HG03060 (cell line): ENCODE measurements around the gene CEBPG.

Source experiments
- ATAC-seq: cut with Tn5 transposase; IDR thresholded peaks from one replicate; pipeline ENCODE4 v1.9.1; 2021; ENCODE audit warnings: low read depth, moderate number of reproducible peaks; ENCODE audit not compliant: unreplicated experiment

Gene CEBPG

DNA sequence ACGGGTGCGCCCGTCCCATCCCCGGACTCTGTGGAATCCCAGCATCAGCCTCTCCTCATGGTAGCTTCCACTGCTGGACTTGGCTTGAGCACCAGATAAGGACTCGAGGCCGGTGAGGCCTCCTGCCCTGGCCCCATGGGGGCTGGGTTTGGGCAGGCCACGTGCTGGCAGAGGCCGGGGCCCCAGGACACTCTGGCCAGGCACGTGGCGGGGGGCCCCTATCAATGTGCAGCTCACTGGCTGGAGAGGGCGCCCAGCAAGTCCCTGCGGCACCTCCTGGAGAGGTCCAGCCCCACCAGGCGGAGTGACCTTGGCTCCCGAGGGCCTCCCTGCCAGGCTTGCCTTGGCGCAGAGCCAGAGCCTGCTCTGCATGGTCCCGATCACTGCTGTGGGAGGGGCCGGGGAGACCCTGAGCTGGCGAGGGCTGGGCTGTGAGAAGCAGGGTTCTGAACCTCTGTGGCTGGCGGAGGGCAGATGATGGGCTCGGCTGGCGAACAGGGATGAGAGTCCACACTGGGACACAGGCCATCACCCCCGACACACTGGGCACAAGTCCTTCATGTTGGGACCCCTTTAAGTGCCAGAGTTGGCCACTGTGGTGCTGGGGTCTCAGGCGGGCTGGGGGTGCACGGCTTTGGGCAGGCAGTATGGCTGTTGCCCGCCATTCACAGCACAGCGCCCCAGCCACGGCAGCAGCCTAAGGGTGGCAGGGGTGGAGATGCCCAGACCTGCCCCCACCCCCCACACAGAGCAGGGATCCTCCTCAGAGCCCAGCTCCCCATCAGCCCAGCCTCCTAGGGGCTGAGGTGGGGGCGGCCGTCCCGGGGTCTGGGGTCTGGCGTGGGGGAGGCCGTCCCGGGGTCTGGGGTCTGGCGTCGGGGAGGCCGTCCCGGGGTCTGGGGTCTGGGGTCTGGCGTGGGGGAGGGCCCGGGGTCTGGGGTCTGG, 19.1 kb downstream of the CEBPG start:
- ATAC-seq = no peak

DNA sequence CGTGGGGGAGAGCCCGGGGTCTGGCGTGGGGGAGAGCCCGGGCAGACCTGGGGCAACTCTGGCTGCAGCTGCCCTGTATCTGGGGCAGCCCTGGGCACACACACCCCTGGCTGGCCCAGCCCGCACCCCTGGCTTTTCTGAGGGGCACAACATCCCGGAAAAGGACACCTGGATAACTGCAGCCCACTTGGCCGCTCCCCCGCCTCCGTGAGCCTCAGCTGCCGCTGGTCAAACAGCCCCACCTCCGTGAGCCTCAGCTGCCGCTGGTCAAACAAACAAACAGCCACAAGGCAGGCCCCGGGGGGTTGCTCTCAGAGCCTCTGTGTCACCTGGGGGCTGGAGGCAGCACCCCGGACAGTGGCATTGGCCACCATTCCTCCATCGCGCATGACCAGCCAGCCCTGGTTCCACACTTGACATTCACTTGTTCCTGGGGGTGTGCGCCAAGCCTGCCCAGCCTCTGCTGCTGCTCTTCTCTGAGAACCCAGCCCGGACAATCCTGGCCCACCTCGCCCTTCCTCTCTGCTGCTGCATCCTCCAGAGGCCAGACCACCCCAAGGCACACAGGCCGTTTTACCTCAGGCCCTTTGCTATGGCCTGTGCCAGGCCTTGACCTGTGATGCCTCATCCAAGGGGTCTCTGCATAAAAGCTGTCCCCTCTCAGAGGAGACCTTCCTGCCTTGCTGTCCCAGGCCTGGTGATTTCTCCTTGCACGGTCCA, 19.9 kb downstream of the CEBPG start:
- no peak for ATAC-seq

DNA sequence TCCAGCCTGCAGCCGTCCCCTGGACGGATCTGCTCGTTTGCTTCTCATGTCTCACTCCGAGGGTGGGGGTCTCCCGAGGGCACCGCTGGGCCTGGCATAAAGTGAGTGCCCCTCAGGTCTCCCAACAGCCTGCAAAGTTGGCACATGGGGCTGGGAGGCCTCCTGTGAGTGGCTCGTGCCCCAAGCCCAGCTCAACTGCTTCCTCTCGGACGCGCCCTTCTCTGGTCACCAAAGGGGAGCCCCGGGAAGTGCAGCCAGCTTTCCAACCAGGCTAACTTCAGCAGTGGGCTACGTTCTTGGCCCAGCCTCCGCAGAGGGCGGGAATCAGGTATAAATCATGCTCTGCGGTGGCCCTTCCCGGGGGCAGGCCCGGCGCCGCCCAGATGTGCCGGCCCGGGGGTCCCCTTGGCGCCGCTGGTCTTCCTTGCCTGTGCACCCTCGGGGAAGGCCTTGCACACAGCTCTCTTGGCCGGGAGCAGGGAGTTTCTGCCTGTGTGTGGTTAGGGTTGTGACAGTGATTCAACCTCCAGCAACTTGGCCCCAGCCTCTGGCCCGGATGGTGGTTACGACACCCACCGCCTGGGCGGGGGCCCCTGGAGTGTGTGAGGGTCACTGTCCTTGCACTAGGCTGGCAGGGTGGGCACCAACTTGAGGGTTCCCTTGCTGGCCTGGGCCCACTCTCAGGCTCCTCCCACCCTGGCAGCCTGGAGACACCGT, 20.7 kb downstream of the CEBPG start:
- no peak for ATAC-seq

DNA sequence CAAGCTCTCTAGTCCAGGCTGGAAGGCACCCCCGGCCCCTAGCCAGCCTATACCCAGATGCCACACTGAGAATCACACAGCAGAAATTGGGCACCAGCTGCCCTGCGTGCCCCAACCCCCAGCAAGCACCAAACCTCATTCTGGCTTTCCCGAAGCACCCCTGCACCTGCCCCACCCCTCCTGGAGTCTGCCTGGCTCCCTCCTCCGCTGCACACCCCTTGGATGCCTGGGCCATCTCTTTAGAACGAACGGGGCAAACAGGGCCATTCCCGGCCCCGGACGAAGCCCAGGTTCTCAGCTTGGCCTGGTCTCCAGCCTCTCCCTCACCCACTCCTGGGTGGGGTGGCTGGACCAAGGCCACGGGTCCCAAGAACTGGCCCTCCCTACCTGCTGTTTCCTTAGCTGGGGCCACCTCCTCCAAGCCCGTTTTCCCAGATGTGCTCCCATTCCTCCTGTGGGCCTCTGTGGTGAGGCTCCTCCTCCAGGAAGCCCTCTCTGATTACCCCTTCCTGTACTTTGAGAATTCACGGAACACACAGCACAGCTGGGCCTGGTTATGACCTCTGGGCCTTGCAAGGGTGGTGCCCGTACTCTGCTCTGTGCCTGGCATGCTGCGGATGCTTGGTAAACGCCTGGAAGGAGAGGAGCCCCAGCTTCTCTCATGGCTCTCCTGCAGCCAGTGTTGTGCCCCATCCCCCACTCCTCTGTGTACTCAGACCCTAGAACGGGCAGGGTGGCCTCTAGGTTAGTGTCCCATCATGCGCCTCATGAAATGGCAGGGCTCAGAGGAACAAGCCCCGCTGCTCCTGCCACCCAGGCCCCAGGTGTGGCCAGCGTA, 21.4 kb downstream of the CEBPG start:
- no peak for ATAC-seq

DNA sequence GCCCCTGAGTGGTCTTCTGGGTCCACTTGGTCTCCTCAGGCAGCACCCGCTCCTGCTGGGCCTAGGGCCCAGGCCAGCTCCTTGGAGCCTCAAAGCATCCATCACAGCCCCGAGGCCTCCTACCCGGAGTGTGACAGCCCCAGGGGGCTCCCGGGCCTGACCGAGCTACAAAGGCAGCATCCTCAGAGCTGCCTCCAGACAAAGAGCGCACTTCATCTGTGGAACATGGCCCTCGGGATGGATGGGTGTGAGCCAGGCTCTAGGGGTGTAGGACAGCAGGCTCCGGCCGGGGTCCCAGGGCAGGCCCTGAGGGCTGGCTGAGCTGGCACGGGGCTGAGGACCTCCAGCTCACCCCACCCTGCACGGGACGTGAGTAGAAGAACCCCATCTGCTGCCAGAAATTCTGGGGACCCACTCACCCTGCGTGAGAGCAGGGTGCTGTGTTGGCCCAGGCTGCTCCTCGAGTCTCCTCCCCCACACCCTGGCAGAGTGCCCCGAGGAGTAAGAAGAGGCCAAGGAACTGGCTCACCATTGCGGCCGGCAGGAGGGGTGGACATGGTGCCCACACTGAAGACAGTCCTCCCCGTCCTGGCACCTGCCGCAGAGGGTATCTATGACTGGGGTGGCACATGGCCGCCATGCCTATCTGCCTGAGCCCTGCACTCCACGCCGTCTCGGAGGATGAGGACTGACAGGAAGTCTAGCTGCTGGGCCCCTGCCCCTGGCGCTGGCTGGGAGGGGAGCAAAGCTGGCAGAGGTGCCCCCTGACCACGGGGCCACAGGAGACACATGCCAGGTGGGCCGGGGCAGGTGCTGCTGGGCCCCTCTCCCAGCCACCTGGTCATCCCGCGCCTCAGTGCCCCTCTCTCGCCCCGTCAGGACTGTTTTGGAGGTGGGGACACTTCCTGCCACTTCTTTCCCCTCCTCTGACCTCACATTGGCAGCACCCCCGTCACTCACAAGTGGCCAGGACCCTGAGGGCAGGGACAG, 22.3 kb downstream of the CEBPG start:
- ATAC-seq = no peak

DNA sequence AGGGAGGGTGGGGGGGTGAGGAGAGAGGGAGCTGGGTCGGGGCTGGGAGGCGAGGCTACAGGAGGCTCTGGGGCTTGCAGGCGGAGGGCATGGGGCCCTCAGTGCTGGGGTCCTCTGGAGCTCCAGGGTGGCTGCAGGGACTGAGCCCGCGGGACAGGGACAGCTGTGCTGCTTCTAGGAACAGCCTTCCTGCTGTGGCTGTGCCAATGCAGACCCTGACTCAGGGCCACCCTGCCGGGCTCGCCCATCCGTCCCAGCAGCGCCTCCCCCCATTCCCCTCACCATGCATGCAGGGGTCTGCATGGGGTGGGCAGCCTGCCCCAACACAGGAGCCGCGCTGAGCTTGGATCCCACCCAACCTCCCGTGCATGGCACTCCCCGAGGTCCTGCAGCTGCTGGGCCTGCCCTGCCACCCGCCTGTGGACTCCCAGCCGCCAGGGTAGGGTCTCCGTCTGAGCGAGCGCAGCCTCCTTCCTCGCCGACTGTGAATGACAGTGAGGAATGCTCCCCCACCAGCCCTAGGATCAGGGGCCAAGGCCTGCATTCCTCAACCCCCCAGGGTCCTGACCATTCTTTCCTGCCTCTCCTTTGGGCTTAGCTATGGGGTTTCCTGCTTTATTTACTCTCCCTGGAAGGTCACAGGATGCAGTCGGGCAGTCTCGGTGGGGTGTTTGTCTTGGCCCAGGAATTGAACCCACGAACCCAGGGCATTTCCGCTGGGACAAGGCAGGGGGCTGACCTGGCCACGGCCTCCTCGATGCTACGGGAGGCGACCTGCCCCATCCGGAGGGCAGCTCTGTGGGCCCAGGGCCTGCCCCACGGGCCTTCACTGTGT, 23.4 kb downstream of the CEBPG start:
- no peak for ATAC-seq

DNA sequence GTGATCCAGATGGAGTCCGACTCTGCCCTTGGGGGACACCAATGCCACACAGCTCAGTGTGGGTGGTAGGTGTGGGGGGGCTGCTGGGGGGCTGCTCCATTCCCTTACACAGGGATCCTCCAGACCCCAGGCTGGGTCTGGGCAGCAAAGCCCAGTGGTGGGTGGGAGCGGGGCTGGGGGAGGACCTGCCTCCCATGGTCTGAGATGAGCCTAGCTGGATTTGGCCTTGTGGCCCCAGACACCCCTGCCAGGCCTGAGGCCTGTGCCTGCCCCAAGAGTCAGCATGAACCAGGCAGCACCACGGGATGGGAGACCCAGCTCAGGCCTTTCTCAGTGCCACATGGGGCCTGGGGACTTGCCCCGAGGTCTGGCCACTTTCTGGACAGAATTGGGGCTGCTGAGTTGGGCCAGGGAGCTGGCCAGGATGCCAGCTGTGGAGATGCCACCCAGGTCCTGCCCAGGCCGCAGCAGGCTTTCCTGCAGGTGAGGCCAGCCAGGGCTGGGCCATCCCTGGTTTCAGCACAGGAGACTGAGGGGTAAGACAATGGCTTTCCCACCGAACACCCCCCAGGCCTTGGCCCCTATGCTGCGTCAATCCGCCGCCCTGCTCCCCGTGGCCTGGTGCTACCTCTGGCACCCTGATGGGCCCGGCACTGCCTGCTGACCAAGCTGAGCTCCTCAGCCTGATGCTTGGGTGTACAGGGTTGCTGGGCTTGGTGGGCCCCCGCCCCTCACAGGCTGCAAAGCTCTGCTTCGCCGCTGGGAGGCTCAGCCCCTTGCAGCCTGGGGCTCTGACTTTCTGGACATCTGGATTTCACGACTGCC, 24.2 kb downstream of the CEBPG start:
- ATAC-seq = no peak

DNA sequence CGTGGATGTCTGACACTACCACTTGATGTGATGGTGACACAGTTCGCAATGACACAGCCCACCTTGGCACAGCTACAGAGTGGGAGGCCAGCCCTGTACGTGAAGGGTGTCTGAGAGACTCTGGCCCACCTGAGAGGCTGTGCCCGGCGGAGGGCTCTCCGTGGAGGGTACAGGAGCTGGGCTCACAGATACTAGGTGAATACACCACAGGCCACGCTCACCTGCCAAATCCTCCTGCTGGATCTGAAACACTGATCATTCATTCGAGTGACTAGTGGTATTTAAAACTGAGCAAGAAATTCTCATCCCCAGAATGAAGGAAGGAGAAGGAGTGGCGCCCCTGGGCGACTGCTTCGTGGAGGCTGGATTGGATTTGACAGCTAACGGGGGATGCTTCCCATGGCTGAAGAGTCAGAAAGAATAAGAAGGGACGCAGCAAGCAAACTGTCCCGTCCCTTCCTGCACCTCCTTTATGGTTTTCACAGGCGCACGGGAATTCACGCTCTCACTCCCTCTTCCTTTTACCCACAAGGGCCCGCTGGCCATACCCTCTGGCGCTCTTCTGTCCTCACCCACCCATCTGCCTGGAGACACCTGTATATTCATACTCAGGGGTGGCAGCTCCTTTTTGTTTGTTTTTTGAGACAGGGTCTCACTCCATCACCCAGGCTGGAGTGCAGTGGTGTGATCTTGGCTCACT, 25.0 kb downstream of the CEBPG start:
- ATAC-seq = no peak

DNA sequence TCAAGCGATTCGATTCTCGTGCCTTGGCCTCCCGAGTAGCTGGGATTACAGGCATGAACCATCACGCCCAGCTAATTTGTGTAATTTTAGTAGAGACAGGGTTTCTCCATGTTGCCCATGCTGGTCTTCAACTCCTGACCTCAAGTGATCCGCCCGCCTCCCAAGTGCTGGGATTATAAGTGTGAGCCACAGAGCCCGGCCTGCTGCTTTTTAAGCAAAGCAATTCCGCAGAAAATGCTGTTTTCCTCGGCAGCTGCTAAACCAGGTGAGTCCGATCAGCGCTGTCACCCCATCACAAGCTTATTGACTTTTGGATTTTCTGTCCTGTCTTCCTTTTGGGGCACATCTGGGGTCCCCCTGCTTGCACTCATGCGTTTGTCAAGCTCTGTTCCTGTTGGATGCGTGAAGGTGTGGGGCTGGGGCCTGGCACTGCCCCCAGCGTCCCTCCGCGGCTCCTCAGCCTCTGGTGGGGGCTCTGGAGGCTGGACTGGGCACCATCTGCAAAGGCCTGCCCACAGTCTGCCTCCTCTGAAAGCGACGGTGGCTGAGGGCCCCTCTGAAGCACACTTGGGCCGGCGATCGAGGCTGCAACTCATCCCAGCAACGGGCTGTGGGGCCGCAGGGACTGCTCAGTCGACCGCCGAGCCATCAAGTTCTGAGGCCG, 25.7 kb downstream of the CEBPG start:
- ATAC-seq = no peak

DNA sequence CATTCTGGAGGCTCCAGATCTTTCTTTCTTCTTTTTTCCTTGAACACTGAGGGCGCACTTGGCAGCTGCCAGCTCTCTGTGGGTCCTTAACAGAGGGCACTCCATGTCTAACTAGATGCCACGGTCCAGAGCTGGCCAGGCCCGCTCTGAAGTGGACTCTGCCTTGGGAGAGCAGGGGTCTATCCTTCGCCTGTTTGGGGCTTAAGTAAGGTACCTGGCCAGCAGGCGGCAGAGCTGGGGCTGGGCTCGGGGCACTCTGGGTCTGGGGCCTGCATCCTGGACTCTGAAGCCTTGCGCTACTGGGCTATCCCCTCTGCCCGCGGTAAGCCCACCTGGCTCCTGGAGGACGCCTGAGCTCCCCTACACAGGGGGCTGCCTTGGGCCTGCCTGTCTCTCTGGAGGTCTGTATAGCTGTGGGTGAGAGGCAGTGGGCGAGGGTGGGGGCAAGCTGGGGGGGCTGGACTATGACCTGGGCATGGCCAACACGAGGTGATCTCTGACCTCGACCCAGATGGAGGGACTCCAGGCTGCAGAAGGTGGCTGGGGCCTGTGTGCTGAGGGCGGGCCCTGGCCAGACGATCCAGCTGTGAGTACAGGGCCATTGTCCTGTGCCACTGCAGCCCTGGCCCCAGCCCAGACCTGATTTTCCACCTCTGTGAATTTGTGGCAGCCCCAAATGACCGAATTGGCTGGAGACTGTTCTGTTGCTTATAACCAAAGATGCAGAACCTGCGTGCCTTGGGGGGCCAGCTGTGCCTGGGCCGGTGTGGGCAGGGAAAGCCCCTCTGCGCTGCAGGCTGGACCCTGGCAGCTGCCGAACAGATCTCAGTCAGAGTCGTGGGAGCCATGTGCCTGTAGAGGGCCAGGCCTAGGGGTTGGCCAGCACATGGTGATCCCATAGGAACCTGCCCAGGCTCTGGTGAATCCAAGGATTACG, 26.5 kb downstream of the CEBPG start:
- no peak for ATAC-seq

DNA sequence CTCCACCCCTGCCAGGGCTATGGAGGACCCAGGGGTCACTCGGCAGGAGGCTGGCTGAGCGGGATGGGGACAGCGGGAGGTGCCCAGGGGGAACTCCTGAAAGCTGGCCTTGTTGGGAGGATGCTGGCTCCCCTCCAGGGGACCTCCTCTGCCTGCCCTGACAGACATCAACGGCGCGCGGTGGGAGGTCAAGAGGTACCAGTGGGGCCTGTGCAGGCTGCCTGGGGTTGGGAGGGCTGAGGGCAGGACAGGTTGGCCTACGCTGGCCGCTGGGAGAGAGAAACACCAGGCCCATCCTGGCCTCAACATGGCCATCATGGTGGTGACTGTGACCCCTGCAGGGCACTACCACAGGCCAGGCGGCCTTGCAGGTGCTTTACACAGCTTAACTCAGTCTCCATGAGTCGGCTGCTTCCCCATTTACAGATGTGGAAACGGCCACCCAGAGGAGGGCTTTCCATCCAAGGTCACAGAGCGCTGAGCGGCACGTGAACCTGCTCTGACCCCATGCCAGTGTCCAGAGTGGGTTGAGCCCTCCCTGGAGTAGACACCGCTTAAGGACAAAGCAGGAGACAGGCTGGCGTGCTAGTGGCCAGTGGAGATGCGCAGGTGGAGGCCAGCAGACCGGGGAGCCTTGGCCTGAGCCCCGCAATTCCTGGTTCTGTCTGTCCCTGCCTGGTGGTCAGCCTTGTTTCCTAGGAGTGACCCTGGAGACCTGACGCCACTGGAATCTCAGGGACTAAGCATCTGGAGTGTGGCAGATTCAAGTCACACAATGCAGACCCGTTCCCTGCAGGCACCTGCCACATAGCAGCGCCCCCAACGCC, 27.6 kb downstream of the CEBPG start:
- ATAC-seq = no peak

DNA sequence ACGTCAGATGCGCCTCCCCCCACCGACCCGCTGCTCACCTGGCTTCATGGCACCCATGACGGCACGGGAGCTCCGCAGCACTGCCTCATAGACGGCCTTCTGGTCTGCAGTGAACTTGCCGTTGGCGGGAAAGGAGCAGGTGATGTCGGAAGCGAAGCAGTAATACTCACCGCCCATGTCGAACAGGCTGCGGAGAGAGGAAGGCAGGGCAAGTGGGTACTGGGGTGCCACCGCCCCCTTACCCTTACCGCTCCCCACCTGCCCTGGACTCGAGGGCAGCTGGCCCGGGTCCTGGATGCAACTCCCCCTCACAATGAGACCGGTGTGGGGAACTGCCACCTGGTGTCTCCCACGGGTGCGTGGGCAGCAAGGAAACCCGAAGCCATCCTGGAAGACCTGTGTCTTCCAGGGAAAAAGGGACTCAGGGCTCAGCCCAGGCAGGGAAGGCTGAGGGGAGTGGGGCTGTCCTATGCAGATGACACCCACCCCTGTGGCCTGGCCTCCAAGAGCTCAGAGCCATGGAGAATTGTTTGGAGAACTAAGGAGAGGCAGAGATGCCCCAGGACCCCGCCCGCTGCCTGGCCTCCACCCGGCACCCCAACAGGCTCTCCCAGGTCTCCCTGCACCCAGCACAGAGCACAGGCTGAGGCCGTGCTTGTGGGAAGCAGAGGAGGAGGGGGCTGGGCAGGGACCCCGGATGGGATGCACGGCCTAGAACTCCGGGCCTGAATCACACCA, 28.3 kb downstream of the CEBPG start:
- ATAC-seq = no peak

DNA sequence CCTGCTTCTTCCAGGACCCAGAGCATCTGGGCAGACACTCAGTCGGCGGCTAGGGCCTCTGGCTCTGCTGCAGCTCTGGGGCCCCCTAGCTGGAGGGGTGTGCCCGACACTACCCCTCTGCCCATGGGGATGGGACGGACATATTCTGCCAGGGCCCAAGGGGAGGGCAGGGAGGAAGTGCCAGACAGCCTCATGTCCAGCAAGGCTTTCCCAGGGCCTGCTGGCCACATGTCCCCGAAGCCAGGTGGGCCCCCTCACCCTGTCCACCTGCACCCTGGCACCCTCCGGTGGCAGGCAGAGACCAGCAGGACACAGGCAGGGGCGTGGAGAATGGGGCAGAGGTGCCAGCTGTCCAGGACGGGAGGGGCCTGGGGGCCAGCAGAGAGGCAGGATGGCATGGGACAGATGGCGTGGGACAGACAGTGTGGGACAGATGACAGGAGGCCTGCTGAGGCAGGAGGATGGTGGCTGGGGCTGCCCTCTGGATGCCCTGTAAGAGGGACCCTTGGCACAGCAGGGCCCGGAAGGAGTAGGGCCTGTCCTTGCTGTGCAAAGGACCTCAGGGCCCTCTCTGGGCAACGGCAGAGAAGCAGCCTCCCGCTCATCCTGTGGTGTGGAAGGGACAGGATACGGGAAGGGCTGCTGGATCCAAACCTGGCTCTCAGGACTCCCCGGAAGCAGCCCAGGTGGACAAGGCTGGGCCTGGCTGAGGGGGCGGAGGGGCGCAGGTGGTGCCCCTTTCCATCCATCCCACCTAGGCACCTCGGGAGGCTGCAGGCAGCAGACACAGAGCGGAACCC, 29.1 kb downstream of the CEBPG start:
- ATAC-seq = no peak
